ENCODE data around the gene OPHN1.
"Not testable (repeated sequence)": the region's sequence is repeated elsewhere in the genome, so short reads cannot be mapped to it uniquely, and the experiment has no call there.

OPHN1 gene

DNA sequence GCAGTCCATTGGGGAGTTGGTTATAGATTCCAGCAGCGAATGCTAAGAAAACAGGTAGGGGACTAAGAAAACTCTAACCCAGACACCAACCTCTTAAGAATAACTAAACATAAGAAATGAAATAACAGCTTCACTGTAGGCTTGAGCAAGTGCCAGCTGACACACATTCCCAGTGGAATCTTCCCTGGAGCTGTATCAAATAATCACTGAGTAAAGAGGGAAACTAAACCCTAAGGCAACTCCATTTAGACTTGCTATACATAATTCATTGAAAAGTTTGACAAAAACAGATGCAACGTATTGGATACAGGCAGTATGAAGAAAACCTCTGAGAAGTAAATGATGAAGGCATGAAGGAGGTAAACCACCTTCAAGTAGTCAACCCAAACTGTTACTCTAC lies 293.5 kb downstream of the OPHN1 start:
- DNase-seq, result no peak

DNA sequence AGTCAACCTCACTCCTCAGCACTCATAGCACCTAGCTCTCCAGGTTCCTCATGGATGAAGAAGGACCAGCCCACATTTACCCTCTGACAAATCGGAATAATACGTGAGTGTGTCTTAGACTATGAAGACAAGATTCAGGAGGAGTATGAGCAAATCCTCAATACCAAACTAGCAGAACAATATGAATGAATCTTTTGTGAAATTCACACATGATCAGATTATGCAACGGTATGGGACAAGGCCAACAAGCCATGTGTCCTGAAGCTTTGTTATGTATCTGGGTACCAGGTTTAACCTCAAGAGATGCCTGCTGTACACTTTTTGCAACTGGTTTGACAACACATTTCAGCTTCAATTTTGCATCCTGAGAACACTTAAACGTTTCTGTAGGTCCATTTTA lies 300.1 kb downstream of the OPHN1 start:
- no peak for DNase-seq

DNA sequence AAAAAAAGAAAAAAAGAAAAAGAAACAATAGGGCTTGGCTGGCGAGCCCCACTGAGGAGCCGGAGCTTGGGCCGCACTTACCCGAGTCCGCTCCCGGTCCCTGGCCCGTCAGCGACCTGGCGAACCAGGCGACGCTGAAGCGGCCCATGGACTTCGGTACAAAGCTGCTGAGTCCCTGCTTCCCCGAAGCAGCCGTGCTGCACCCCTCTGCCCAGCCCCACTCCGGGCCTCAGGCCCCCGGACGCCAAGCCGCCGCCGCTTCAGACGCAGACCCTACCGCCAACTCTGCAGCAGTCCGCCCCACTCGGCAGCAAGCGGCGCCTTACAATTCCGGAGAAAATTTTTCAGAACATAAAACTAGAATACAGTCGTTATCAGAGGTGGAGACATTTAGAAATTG lies 300.5 kb downstream of the OPHN1 start:
- DNase-seq, result no peak

DNA sequence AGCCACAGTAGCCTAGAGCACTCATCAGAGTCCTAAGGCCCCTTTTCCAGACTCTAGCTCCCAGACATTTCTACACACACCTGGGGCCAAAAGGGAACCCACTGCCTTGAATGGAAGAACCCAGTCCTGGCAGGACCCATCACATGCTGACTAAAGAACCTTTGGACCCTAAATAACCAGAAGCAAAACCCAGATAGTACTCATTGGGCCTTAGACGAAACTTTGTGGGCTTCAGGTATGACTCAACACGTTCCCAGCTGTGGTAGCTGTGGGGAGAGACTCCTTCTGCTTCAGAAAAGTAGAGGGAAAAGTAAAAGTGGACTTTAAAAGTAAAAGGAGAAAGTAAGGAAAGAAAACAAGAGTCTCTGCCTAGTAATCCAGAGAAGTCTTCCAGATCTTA lies 311.5 kb downstream of the OPHN1 start:
- DNase-seq, result no peak

DNA sequence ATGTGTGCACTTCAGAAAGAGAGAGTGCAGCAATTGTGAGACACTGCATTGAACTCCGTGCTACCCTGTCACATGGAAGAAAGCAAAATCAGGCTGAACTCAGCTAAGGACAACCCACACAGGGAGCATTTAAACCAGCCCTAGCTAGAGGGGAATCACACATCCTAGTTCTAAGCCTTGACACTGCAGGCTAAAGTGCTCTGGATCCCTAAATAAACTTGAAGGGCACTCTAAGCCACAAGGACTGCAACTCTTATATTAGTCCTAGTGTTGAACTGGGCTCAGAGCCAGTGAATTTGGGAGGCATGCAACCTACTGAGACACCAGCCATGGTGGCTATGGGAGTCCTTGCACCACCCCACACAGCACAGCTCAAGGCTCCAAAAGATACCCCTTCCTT lies 311.9 kb downstream of the OPHN1 start:
- DNase-seq, result no peak

DNA sequence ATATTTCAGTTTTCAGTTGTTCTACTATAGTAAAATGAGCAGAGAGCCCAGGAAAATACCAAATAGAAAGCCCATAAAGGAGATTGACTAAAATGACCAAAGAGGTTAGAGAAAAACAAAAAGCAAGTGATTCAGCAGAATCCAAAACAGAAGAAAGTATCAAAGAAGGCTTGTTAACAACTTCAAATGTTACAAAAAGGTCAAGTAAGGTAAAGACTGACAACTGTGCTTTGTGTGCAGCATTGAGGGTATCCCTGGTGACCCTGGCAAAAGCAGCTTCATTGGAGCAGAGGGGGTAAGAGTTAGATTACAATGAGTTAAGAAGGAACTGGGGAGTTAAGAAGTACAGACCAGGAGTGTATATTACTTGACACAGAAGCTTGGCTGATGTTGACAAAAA lies 317.9 kb downstream of the OPHN1 start:
- DNase-seq, result no peak

DNA sequence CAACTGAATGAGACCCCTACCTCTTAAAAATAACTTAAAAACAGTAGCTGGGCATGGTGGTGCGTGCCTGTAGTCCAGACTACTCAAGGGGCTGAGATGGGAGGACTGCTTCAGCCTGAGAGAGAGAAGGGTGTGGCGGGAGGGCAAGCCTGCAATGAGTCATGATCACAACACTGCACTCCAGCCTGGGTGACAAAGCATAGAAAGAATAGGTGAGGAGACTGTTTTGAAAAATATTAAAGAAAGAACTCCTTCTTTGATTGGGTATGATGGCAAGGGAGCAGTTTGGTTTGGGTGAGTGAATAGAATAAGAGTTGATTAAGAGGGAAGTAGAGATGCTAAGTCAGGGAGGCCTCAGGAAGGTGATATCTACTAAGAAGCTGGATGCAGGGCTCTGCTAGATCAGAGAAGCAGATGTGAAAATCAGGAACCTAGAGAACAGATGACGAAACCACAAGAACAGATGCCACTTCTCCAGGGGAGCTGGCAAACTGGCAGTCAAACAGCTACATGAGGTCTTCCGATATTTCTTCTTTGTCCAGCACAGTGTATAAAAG lies 318.6 kb downstream of the OPHN1 start:
- DNase-seq, result no peak

DNA sequence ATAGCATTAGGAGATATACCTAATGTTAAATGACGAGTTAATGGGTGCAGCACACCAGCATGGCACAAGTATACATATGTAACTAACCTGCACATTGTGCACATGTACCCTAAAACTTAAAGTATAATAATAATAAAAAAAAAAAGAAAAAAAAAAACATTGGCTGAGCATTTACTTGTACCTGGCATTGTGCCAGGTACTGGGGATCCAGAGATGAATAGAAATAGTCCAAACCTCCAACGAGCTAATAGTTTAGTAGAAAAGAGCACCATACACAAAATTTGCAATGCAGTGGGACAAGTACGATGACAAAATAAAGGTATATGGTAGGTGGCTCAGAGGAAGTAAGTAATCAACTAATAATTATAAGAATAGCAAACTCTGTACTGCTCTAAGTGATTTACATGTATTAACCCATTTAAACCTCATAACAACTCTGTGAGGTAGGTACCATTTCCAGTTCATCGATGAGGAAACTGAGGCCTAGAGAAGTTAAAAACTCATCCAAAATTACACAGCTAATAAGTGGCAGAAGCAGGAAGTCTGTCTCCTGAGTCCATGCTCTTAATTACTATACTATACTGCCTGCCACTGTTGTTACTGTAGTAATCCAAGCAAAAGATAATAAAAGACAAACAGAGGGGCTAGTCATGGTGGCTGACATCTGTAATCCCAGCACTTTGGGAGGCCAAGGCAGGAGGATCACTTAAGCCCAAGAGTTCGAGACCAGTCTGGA lies 319.3 kb downstream of the OPHN1 start:
- no peak for DNase-seq

DNA sequence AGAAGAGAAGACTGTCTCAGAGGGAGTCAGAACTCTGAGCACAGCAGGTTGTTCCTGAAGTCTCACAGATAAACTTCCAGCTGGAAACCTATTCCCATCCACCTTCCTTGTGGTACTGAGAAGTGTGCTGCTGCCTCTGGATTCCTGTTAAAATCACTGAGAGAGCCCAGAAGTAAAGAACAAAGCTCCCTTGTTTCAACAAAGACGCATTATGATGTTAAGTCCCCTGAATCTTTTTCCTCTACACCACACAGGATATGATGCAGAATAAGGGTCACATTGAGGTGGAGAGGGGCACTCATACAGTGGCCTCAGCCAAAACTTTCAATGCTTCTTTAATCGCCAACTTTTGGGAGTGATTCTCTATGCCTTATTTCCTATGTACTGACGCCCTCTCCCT lies 321.0 kb downstream of the OPHN1 start:
- DNase-seq, result no peak

DNA sequence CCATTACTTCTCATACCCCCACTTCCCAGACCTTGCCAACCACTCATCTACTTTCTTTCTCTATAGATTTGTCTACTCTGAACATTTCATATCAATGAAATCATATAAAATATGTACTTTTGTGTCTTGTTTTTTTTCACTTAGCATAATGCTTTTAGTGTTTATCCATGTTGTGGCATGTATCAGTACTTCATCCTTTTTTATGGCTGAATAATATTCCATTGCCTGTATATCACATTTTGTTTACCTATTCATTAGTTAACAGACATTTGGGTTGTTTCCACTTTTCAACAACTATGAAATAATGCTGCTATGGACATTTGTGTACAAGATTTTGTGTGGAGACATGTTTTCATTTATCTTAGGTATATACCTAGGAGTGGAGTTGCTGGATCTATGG lies 324.1 kb downstream of the OPHN1 start:
- DNase-seq, result no peak

DNA sequence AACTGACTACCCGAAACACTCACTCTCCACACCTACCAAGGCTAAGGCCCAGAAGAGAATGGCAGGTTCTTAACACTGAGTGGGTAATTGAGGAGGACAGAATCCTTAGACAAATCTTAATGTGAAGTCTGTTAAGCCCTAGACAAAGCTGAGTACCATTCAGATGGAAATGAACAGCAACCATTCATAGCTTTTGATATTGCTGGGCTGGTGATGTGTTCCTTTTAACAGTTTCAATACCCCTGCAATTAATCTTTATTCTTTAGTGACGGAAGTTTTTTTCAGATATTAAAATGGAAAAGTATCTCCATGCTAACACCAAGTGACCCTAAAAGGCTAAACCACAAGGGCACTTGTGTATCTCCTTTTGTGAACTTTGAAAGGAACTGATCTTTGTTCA lies 334.9 kb downstream of the OPHN1 start:
- DNase-seq, result no peak

DNA sequence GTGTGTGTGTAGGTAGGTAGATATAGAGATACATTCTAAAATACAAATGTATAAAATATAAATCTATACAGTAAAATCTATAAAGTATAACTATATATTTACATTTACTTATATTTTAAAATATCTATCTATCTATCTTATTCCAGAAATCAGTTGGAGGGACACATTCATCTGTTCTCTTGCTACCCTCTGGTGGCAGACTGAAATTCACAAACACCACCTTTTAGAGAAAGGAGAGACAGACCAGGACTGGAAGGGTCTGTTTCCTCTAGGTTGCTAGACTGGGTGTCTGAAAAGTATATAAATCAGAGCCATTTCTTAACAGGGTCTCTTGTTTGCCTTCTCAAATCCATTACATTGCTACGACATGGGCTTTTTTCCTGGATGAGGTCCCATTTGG lies 343.0 kb downstream of the OPHN1 start:
- no peak for DNase-seq

DNA sequence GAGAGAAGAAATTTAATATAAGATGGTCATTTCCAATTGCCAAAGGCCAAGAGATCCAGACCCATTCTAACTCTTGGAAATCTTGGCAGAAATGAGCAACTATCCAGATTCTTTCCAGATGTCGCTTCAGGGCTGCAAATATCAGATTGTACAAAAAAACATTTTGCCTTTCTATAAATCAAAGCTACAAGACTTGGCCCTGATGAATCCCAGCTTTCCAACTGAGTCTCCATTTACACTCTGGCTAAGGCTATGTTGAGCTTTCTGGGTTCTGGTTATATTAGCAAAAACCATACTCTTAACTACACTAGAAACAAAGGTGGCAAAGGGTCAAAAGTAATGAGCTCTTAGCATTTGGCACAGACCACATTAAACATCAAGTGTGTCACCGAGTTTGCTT lies 345.8 kb downstream of the OPHN1 start:
- DNase-seq, result no peak

DNA sequence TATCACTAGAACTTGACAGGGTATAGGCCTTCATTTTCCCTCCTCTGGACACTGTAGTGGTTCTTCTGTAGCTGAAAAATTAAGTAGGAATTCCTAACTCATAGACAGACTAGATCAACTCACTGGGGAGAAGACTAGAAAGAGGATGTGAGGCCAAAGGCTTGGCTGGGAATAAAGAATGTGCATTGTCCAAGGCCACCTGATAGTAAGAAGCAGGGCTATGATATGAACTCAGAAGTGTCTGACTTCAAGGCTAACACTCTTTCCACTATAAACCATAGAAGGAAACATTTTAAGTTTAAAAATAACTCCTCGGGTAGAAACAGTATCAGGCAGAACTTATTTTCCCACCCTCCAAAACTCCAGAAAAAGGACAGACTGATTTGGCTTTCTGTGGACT lies 346.6 kb downstream of the OPHN1 start:
- DNase-seq, result no peak

DNA sequence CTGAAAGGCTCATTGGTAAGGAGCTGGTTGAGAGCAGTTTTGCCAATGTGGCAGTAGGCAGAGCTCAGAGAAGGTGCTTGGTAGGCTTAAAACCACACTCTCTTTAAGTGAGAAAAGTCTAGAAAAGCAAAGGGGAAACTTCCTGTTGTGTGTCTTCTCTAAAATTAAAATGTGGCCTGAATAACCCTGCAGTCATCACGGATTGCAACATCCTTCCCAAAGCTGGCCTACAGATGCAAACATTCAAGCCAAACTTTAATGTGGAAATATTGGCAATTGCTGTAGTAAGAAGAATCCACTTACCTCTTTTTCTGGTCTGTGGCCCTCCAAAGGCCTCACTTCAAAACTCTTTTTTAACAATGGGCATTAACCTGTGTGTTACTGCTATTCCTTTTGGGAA lies 348.5 kb downstream of the OPHN1 start:
- DNase-seq, result no peak

DNA sequence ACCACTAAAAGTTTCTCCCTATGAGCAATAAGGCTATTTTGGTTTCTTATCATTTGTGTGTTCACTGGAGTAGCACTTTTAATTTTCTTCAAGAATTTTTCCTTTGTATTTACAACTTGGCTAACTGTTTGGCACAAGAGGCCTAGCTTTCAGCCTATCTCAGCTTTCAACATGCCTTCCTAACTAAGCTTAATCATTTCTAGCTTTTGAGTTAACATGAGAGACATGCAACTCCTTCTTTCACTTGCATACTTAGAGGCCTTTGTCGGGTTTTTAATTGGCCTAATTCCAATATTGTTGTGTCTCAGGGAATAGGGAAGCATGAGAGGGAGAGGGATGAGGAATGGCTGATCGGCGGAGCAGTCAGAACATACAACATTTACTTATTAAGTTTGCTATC lies 349.8 kb downstream of the OPHN1 start:
- no peak for DNase-seq

DNA sequence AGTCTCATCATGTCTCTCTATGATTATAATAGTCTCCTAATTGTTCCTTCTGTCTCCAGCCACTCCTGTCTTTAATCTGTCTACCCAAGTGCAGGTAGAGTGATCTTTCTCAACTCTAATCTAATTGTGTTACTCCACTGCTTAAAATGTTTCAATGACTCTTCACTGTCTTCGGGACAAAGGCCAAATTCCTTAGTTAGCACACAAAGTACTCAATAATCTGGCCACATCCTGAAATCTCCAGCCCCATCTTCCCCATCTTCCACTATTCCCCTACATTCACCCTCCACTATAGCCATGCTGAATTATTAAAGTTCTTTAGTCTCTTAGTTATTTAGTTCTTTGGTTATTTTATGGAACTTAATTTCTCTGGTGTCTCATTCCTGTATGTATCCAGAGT lies 353.3 kb downstream of the OPHN1 start:
- DNase-seq, result no peak

DNA sequence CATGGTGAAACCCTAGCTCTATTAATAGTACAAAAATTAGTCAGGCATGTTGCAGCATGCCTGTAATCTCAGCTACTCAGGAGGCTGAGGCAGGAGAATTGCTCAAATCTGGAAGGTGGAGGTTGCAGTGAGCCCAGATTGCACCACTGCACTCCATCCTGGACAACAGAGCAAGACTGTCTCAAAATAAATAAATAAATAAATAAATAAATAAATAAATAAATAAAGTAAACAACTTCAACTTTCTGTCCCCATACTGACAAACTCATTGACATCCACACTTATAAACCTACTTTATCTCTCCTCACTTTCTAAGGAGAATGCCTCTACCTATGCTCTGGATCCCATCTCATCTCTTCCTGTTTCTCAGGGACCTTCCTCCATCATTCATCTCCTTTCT lies 354.5 kb downstream of the OPHN1 start:
- DNase-seq, result not testable (repeated sequence)

DNA sequence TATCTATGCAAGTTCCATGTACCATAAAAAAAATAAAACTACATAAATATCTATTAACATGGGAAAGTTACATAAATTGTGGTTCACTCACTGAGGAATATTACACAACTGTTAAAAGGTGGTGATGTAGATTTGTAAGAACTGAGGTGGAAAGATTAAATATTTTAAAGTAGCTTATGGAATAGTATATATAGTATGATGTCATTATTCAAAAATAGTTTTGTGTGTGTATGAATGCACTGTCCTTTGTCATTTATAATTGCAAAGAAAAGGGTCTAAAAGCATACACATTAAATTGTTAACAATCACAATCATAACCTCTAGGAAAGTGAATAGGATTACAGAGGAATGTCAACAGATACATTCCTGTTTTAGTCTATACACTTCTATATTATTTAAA lies 355.9 kb downstream of the OPHN1 start:
- no peak for DNase-seq

DNA sequence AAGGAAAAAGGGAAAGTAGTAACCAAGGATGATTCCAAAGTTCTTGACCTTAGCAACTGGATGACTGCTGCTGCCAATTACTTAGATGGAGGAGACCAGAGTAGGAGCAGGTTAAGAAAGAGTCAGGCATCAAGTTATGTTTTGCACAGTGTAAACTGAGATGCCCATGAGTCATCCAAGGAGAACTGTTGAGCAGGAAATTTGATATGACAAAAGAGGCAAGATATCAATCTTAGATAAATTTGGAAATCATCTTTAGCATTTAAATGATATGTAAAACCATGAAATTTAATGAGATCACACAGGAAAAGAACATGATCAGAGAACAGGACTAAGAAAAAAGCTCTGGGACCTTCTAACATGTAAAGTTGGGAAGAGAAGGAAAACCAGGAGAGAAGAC lies 361.3 kb downstream of the OPHN1 start:
- no peak for DNase-seq

DNA sequence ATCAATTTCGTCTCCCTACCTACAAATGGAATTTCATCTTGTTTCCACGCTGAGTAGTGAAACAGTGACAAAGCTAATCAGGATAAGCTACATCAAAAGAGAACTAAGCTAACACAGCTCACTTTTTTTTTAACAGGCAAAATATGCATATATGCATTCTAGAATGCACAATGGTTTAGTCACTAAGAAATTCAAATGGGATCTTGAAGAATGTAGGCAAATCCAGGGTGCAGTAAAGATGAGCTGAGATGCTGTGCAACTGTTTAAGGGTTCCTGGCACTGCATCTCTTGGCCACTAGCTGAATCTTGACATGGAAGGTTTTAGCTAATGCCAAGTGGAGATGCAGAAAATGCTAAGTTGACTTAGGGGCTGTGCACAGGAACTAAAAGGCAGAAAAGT lies 363.2 kb downstream of the OPHN1 start:
- not testable (repeated sequence) for DNase-seq

DNA sequence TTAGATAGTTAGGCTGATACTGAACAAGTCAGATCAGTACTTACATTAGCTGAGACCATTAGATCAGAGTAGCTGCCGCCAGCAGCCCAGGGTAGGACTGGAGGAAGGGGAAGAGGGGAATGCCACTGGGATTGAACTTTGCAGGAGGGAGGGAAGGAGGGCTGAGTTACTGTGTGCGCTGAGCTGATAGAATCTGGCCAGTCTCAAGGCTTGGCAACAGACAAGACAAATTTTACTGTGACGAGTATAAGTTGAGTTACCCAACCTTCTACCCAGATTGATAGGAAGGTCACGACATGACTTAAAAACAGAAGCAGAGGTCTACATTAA lies 372.1 kb downstream of the OPHN1 start:
- no peak for DNase-seq

DNA sequence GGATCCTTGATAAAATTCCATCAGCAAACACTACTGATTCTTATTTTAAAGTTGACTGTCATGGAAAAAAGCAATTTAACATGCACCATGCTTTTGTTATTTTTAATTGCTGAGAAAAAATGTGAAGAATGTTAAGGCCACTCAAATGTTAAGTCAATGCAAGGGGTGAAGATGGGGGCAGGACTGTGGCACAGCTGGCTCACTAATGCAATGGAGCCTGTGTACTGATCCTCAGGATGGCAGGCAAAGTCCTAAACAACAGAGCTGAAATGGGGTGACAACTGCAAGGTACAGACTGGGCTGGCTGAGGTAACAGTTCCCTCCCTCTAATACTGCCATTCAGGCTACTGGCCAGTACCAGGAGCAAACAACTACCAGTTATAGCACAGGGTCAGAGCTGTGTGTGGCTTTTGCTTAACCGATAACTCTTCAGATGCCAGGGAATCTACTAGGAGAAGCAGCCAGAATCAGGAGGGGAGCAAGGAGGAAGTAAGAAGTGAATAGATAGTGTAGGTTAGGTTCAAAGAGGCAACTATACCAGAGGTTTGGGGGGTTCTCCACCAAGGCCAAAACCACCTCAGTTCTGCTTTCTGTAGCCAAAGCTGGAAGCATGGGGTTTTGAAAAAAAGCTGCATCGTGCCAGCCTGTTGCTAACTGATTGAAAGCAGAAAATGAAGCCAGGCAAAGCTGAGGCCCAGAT lies 372.6 kb downstream of the OPHN1 start:
- no peak for DNase-seq

DNA sequence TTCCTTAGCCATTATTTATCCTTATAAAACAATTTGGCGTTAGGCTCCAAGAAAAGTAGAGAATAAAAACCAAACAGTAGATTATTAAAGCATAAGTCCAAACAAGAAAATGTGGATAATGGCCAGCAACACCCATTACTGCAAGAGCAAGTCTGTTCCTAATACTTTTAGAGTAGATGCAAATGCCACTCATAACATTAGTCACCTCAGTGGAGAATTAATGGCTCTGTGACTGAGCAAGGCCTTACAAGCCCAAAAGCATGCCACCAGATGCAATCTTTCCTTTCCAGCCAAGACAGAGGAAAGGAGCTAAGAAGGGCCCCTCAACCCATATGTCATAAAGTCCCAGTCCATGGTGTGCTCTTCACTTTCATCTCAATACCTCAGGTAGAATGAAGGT lies 373.8 kb downstream of the OPHN1 start:
- DNase-seq, result no peak

DNA sequence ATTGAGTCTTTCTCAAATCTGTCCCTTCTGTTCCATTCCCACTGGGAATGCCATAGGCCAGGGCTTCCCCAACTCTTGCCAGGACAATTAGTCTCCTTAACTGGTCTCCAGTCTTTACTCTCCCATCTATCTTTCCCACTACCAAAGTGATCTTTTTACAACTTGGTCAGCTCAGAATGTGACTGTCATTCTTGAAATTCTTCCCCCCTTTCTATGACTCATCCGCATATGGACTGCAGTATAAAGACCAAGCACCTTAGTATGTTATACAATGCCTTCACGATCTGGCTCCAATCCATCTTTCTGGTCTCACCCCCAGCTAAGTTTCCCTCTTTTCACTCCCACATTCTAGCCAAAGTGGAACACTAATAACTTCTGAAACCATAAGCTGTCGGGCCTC lies 383.8 kb downstream of the OPHN1 start:
- no peak for DNase-seq

Measured in NCI-H1105 (cell line).